GM10266 (cell line): Measurements from ENCODE around the gene AIFM1.

Experiments used
- DNase-seq: peaks from one replicate; pipeline ENCODE4 v3.0.0; 2012; ENCODE audit errors: extremely low spot score
- CTCF ChIP-seq: IDR thresholded peaks from 2 replicates; pipeline ENCODE4 v1.5.1; 2012; ENCODE audit warnings: mild to moderate bottlenecking, low read depth; ENCODE audit not compliant: control insufficient read depth, insufficient read depth; ENCODE audit errors: missing control alignments

AIFM1 gene

GRCh38 chrX:130091980-130092522 lies 73.6 kb downstream of the AIFM1 start:
- no peak for TF ChIP-seq CTCF
- DNase-seq, result peak; percentile 80

GRCh38 chrX:130090364-130090763 lies 75.3 kb downstream of the AIFM1 start:
- no peak for DNase-seq
- TF ChIP-seq CTCF, result no peak

DNA sequence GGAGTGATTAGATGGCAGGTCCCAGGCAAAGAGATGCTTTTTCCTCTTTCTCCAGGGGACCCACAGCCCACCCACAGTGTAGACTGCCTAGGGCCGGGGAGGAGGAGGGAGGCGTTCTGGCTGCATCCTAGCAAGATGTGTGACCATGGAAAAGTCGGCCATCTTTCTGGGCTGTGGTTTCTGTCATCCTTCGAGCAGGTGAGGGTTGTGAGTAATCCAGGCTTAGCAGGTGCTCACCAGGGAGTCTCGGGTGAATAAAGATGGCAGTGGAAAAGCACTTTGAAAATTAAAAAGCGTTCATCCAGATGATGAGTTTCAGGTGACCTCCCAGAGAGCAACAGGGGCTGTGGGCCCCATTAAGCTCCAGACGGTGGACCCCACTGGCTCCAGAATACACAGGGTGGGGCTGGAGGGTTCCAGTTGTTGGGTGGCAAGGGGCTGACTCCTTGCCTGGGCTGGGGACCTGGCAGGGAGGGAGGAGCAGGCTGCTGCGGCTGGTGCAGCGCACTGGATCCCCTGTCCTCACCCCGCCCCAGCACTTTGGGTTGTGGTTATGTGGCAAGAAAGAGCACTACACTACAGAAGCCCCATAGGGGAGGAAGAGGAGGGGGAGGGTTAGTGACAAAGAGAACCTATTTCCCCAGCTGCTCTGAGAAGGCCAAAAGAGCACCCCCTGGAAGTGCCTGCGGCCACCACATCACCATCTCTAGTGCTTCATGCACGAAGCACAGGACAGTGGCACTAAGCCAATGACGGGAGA lies 79.0 kb downstream of the AIFM1 start:
- peak; percentile 43 for DNase-seq
- TF ChIP-seq CTCF, result no peak

- TF ChIP-seq CTCF, result no peak
- no peak for DNase-seq
Observed at GRCh38 chrX:130085551-130086446, 79.8 kb downstream of the AIFM1 start.

GRCh38 chrX:130084631-130085237 lies 80.9 kb downstream of the AIFM1 start:
- DNase-seq, result peak; percentile 55
- no peak for TF ChIP-seq CTCF

DNA sequence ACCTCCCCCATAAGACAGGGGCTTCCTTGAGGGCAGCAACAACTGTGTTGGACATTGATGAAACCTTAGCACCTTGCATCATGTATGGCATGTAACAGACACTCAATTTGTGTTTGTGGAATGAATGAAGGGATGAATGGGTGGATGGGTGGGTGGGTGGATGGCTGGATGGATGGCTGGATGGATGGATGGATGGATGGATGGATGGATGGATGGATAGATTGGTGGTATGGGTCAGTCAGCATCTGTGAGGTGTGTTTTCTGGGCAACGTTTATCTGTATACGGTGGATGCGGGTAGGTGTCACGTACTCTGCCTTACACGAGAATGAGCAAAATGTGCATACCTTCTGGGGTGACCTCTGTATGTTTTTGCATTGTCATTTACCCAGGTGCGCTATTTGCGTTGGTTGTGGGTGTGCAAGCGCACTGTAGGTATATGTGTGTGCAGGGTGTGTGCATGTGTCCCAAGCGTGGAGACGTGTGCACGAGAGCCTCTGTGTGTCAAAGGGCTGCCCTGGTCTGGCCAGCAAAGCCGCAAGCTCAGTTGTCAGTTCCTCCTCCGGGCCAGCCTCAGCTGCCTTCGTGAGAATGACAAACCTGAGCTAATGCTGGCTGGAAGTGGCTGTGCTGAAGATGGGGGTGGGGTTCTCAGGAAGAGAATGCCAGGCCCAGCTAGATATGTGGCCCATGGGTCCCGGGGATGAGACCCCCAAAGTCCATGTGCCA lies 81.8 kb downstream of the AIFM1 start:
- peak; percentile 40 for DNase-seq
- no peak for TF ChIP-seq CTCF
